Gastrocnemius medialis (tissue), 4 donors: ENCODE data around the gene SARM1.

Source experiments
- CTCF ChIP-seq, 5 experiments: fragments of 450-650 bp in 3 of 5; fragments of 200-600 bp in 2 of 5; sonication (generic) in 2 of 5; IDR thresholded peaks in 4 of 5; conservative IDR thresholded peaks in 1 of 5; 1 replicate in 4 of 5; 2 replicates in 1 of 5; pipeline ENCODE4 v1.5.1; 2016 to 2019; ENCODE audit warnings: antibody characterized with exemption in 5 of 5, mild to moderate bottlenecking in 3 of 5, moderate library complexity in 3 of 5
- POLR2A ChIP-seq, 2 donors: fragments of 450-650 bp; IDR thresholded peaks; one replicate each; pipeline ENCODE4 v1.6.1; 2017; ENCODE audit warnings: antibody characterized with exemption in 2 of 2, mild to moderate bottlenecking in 2 of 2, moderate library complexity in 2 of 2

GRCh38 chr17:28372203-28372944, 880 bp downstream of the SARM1 start:
- TF ChIP-seq CTCF (IDR thresholded peaks at IDR 0.05 in 4 of 5, conservative IDR thresholded peaks at IDR 0.05 in 1 of 5), result no peak
- TF ChIP-seq POLR2A (IDR thresholded peaks at IDR 0.05), result no peak
